ENCODE measurements around the gene TENM4.
A peak's percentile ranks its signal among the peaks of the same experiment; 100 is the strongest.

Gene TENM4

DNA sequence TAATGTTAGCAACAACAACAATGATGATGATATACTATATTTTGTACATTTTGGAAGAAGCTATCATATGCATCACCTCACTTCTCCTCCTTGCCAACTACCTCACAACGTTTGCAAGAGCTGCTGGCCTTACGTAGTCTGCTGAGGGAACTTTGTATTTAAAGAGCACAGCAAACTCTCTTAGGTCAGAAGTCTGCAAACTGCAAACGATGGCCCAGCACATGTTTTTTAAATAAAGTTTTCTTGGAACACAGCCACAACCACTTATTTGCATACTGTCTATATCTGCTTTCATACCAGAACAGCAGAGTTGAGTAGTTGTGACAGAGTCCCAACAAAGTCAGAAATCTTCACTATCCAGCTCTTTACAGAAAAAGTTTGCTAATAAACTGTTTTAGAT lies 261.7 kb downstream of the TENM4 start:
- no peak for TF ChIP-seq OSR1 (CRISPR knock-in tag; IDR thresholded peaks at IDR 0.05)
- no peak for TF ChIP-seq TOX (CRISPR knock-in tag; IDR thresholded peaks at IDR 0.05; ENCODE audit: borderline replicate concordance)
- no peak for TF ChIP-seq ZC3H10 (CRISPR knock-in tag; IDR thresholded peaks at IDR 0.05)
- no peak for TF ChIP-seq ZFP3 (CRISPR knock-in tag; IDR thresholded peaks at IDR 0.05)
- no peak for TF ChIP-seq ZNF70 (CRISPR knock-in tag; IDR thresholded peaks at IDR 0.05)
- TF ChIP-seq, protein P1, sequence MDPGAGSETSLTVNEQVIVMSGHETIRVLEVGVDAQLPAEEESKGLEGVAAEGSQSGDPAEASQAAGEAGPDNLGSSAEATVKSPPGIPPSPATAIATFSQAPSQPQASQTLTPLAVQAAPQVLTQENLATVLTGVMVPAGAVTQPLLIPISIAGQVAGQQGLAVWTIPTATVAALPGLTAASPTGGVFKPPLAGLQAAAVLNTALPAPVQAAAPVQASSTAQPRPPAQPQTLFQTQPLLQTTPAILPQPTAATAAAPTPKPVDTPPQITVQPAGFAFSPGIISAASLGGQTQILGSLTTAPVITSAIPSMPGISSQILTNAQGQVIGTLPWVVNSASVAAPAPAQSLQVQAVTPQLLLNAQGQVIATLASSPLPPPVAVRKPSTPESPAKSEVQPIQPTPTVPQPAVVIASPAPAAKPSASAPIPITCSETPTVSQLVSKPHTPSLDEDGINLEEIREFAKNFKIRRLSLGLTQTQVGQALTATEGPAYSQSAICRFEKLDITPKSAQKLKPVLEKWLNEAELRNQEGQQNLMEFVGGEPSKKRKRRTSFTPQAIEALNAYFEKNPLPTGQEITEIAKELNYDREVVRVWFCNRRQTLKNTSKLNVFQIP (CRISPR knock-in tag; IDR thresholded peaks at IDR 0.05; ENCODE audit: borderline replicate concordance, low read depth): no peak
- no peak for TF ChIP-seq ISL1 (CRISPR knock-in tag; IDR thresholded peaks at IDR 0.05)
- TF ChIP-seq ARNTL (CRISPR knock-in tag; IDR thresholded peaks at IDR 0.05; ENCODE audit: borderline replicate concordance, low read depth): no peak
- TF ChIP-seq PPARA (CRISPR knock-in tag; IDR thresholded peaks at IDR 0.05; ENCODE audit: borderline replicate concordance): no peak
- no peak for TF ChIP-seq BACH2 (CRISPR knock-in tag; IDR thresholded peaks at IDR 0.05; ENCODE audit: borderline replicate concordance)
- no peak for TF ChIP-seq ZNF565 (CRISPR knock-in tag; conservative IDR thresholded peaks at IDR 0.05; ENCODE audit: low read depth)
- TF ChIP-seq, protein P2, sequence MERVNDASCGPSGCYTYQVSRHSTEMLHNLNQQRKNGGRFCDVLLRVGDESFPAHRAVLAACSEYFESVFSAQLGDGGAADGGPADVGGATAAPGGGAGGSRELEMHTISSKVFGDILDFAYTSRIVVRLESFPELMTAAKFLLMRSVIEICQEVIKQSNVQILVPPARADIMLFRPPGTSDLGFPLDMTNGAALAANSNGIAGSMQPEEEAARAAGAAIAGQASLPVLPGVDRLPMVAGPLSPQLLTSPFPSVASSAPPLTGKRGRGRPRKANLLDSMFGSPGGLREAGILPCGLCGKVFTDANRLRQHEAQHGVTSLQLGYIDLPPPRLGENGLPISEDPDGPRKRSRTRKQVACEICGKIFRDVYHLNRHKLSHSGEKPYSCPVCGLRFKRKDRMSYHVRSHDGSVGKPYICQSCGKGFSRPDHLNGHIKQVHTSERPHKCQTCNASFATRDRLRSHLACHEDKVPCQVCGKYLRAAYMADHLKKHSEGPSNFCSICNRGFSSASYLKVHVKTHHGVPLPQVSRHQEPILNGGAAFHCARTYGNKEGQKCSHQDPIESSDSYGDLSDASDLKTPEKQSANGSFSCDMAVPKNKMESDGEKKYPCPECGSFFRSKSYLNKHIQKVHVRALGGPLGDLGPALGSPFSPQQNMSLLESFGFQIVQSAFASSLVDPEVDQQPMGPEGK (CRISPR knock-in tag; IDR thresholded peaks at IDR 0.05; ENCODE audit: borderline replicate concordance): no peak
- no peak for TF ChIP-seq ESRRG (CRISPR knock-in tag; IDR thresholded peaks at IDR 0.05)
- no peak for TF ChIP-seq TCF4 (CRISPR knock-in tag; IDR thresholded peaks at IDR 0.05; ENCODE audit: borderline replicate concordance)
- no peak for TF ChIP-seq CSDC2 (CRISPR knock-in tag; IDR thresholded peaks at IDR 0.05)
- TF ChIP-seq, protein P3, sequence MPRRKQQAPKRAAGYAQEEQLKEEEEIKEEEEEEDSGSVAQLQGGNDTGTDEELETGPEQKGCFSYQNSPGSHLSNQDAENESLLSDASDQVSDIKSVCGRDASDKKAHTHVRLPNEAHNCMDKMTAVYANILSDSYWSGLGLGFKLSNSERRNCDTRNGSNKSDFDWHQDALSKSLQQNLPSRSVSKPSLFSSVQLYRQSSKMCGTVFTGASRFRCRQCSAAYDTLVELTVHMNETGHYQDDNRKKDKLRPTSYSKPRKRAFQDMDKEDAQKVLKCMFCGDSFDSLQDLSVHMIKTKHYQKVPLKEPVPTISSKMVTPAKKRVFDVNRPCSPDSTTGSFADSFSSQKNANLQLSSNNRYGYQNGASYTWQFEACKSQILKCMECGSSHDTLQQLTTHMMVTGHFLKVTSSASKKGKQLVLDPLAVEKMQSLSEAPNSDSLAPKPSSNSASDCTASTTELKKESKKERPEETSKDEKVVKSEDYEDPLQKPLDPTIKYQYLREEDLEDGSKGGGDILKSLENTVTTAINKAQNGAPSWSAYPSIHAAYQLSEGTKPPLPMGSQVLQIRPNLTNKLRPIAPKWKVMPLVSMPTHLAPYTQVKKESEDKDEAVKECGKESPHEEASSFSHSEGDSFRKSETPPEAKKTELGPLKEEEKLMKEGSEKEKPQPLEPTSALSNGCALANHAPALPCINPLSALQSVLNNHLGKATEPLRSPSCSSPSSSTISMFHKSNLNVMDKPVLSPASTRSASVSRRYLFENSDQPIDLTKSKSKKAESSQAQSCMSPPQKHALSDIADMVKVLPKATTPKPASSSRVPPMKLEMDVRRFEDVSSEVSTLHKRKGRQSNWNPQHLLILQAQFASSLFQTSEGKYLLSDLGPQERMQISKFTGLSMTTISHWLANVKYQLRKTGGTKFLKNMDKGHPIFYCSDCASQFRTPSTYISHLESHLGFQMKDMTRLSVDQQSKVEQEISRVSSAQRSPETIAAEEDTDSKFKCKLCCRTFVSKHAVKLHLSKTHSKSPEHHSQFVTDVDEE (CRISPR knock-in tag; IDR thresholded peaks at IDR 0.05): no peak
- no peak for TF ChIP-seq SNAI2 (CRISPR knock-in tag; IDR thresholded peaks at IDR 0.05)
- TF ChIP-seq ZNF8 (CRISPR knock-in tag; IDR thresholded peaks at IDR 0.05): no peak
- TF ChIP-seq GLIS3 (CRISPR knock-in tag; IDR thresholded peaks at IDR 0.05): no peak
- no peak for ATAC-seq

DNA sequence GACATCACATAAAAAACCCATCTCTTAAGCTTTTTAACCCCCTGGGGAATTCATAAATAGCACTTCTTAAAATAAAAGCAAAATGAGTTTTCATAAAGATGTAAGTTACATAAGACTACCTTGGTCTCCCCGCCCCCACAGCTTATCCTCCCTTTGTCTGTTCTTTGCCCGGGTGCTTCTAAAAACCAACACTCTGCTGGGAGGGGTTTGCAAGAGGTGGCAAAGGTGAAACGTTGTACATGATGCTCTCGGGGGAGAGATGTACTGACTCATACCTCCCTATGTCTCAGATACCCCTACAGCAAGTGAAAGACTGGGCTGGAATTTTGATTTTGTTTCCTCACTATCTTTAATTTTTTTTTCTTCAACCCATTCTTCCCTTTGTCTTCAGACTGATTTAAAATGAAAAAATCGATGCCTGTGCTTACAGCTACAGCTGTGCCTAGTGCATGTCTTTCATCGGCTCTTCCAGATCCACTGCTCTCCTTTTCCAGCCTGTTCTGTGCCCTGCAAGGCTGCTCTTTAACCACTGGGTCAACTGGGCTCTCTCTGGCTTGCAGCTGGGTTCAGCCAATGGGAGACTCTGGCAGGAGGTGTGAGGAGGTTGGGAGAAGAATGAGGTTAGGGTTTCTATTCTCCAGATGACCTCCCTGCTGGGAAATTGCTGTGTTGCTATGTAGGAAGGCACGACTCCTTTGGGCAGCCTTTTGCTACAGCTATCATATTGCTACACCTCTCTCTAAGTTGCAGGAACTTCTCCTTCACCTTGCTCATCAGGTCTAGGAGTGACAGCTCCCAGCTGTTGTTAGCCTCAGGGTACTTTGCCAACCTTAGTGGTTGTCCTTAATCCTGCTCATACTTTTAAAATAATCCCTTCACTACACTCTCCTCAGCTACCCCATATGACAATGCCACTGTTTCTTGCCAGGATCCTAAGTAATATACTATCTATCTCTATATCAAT lies 266.5 kb downstream of the TENM4 start:
- TF ChIP-seq ZFP3 (CRISPR knock-in tag; IDR thresholded peaks at IDR 0.05): no peak
- TF ChIP-seq ZNF565 (CRISPR knock-in tag; conservative IDR thresholded peaks at IDR 0.05; ENCODE audit: low read depth): no peak
- TF ChIP-seq, protein P3 (CRISPR knock-in tag; IDR thresholded peaks at IDR 0.05): no peak
- TF ChIP-seq SNAI2 (CRISPR knock-in tag; IDR thresholded peaks at IDR 0.05): no peak
- no peak for TF ChIP-seq ISL1 (CRISPR knock-in tag; IDR thresholded peaks at IDR 0.05)
- no peak for TF ChIP-seq ESRRG (CRISPR knock-in tag; IDR thresholded peaks at IDR 0.05)
- TF ChIP-seq ZNF70 (CRISPR knock-in tag; IDR thresholded peaks at IDR 0.05): no peak
- no peak for TF ChIP-seq ZNF8 (CRISPR knock-in tag; IDR thresholded peaks at IDR 0.05)
- no peak for TF ChIP-seq OSR1 (CRISPR knock-in tag; IDR thresholded peaks at IDR 0.05)
- TF ChIP-seq, protein P1 (CRISPR knock-in tag; IDR thresholded peaks at IDR 0.05; ENCODE audit: borderline replicate concordance, low read depth): no peak
- no peak for TF ChIP-seq GLIS3 (CRISPR knock-in tag; IDR thresholded peaks at IDR 0.05)
- no peak for TF ChIP-seq TOX (CRISPR knock-in tag; IDR thresholded peaks at IDR 0.05; ENCODE audit: borderline replicate concordance)
- TF ChIP-seq RARB (CRISPR knock-in tag; IDR thresholded peaks at IDR 0.05): no peak
- peak; percentile 21; the same call in 1 of the 3 replicates for ATAC-seq
